Measurements from ENCODE around the gene PRKCH. TPM values are rescaled to one million over a fixed set of nuclear protein-coding genes. Genes with fewer than 3 reads are reported as not detected.
A peak's percentile ranks its signal among the peaks of the same experiment; 100 is the strongest.

The PRKCH gene
- total and polyA plus RNA-seq, 2 donors (not counting 3 experiments of a cell fraction or from before 2014, with no cell fraction given) = 97.7 to 103 TPM

GRCh38 chr14:61438036-61438435, 116.7 kb downstream of the PRKCH start:
- H3K4me3 ChIP-seq (replicated peaks in 1 of 3; ENCODE audit: insufficient read depth in 1 of 3, low read depth in 1 of 3, low read length in 3 of 3) = no peak overlapping the region
- H3K4me2 ChIP-seq (ENCODE audit: insufficient read depth, low read length) = peak overlapping the region; percentile 54
- H3K9me3 ChIP-seq (replicated peaks; ENCODE audit: control insufficient read depth, insufficient read depth, low read length) = no peaks in the 10 kb centered on the region
- H3K27ac ChIP-seq (ENCODE audit: insufficient read depth, low read depth, low read length) = peak overlapping the region; percentile 13
- no peak for DNase-seq (ENCODE audit: low read depth, low spot score)
- H3K27me3 ChIP-seq (ENCODE audit: control insufficient read depth in 2 of 2, insufficient read depth in 2 of 2, low read length in 2 of 2) = no peaks in the 10 kb centered on the region
- H3K36me3 ChIP-seq (ENCODE audit: control insufficient read depth in 2 of 2, extremely low read depth in 1 of 2, insufficient read depth in 2 of 2, low read length in 2 of 2) = no peaks in the 10 kb centered on the region
- ChIA-PET CTCF (interaction anchor here (1.0 to 1.5 kb wide), 2 partner anchors 21 to 115 kb away, joined by 5 to 6 read pairs; no protein-coding TSS in a partner anchor), POLR2A (no interaction called here)
- no TSS peak for BruUV-seq (replicated peaks)
- no peak for TF ChIP-seq CTCF (IDR thresholded peaks at IDR 0.05; ENCODE audit: extremely low read depth in 1 of 2, insufficient read depth in 1 of 2, low read depth in 1 of 2, low read length in 2 of 2)
- intact Hi-C loops (cut with micrococcal nuclease) (loop anchor here (2.0 to 5.0 kb wide), 2 partner anchors 81 to 141 kb away; no protein-coding TSS in a partner anchor), dilution Hi-C loops (cut with MboI; ENCODE audit: extremely low pct_ligation_motif_present, low sequenced_read_pairs) (no loop called here)
- H3K79me2 ChIP-seq (ENCODE audit: control insufficient read depth, insufficient read depth, low read length) = peaks cover 61% of the 10 kb centered on the region
- H2AFZ ChIP-seq (ENCODE audit: low read depth, low read length) = no peak overlapping the region
- H3K9me1 ChIP-seq (replicated peaks; ENCODE audit: control insufficient read depth, extremely low read depth, insufficient read depth, low read length) = no peaks in the 10 kb centered on the region
- no peak for FAIRE-seq
- no peaks in the 10 kb centered on the region for H4K20me1 ChIP-seq (replicated peaks; ENCODE audit: control insufficient read depth, extremely low read depth, insufficient read depth, low read length)
- H3K4me1 ChIP-seq (ENCODE audit: control insufficient read depth, extremely low read depth, insufficient read depth, low read length) = peaks cover 53% of the 10 kb centered on the region
- H3K9ac ChIP-seq (replicated peaks; ENCODE audit: extremely low read depth, insufficient read depth, low read length) = no peak overlapping the region

GRCh38 chr14:61438497-61438859, 117.1 kb downstream of the PRKCH start:
- TF ChIP-seq MYC (IDR thresholded peaks at IDR 0.05; ENCODE audit: low read depth, low read length) = no peak
- peak; percentile 8 for TF ChIP-seq MAX (IDR thresholded peaks at IDR 0.05; ENCODE audit: insufficient read depth, insufficient read length)
- Histone ChIP-seq H3K4me3 (replicated peaks in 1 of 3; ENCODE audit: insufficient read depth in 1 of 3, low read depth in 1 of 3, low read length in 3 of 3) (peak overlapping the region in 1 of 3 experiments; percentile 0), H2AFZ (ENCODE audit: low read depth, low read length) (no peak overlapping the region), H3K79me2 (ENCODE audit: control insufficient read depth, insufficient read depth, low read length) (peaks cover 64% of the 10 kb centered on the region), H3K9me3 (replicated peaks; ENCODE audit: control insufficient read depth, insufficient read depth, low read length) (no peaks in the 10 kb centered on the region), H4K20me1 (replicated peaks; ENCODE audit: control insufficient read depth, extremely low read depth, insufficient read depth, low read length) (no peaks in the 10 kb centered on the region), H3K4me1 (ENCODE audit: control insufficient read depth, extremely low read depth, insufficient read depth, low read length) (peaks cover 49% of the 10 kb centered on the region), H3K36me3 (ENCODE audit: control insufficient read depth in 2 of 2, extremely low read depth in 1 of 2, insufficient read depth in 2 of 2, low read length in 2 of 2) (no peaks in the 10 kb centered on the region), H3K27ac (ENCODE audit: insufficient read depth, low read depth, low read length) (peak overlapping the region; percentile 39), H3K27me3 (ENCODE audit: control insufficient read depth in 2 of 2, insufficient read depth in 2 of 2, low read length in 2 of 2) (no peaks in the 10 kb centered on the region), H3K9ac (replicated peaks; ENCODE audit: extremely low read depth, insufficient read depth, low read length) (peak overlapping the region; percentile 6), H3K4me2 (ENCODE audit: insufficient read depth, low read length) (peak overlapping the region; percentile 54), H3K9me1 (replicated peaks; ENCODE audit: control insufficient read depth, extremely low read depth, insufficient read depth, low read length) (no peaks in the 10 kb centered on the region)
- DNase-seq (ENCODE audit: low read depth, low spot score) (no peak), FAIRE-seq (no peak)
- intact Hi-C loops (cut with micrococcal nuclease) = loop anchor here (2.0 to 5.0 kb wide), 2 partner anchors 82 to 141 kb away; no protein-coding TSS in a partner anchor
- POLR2A ChIA-PET = no interaction called here
- CTCF ChIA-PET = interaction anchor here (0.5 to 1.5 kb wide), 6 partner anchors 10 to 399 kb away, joined by 3 to 6 read pairs (median 3); no protein-coding TSS in a partner anchor
- BruUV-seq (replicated peaks) = no TSS peak
- dilution Hi-C loops (cut with MboI; ENCODE audit: extremely low pct_ligation_motif_present, low sequenced_read_pairs) = no loop called here
